Left lung (tissue), 10 donors: Measurements from ENCODE around the gene PRR19. TPM values are rescaled to one million over a fixed set of nuclear protein-coding genes. Genes with fewer than 3 reads are reported as not detected.

Experiments
- ATAC-seq: fragments of 200-7000 bp; cut with Tn5 transposase; one replicate; pipeline ENCODE4 v1.9.1; 2020; ENCODE audit warnings: moderate library complexity
- DNase-seq, 4 donors: peaks; one replicate each; pipeline ENCODE4 v3.0.0-alpha.2; 2013 to 2020
- H3K27ac ChIP-seq, 2 donors: fragments of 200-600 bp; sonication (generic) in 1 of 2; one replicate each; pipeline versions ENCODE4 v1.5.0 to v1.8.0; 2020 to 2021
- H3K27me3 ChIP-seq, 2 donors: fragments of 200-600 bp; sonication (generic) in 1 of 2; one replicate each; pipeline versions ENCODE4 v1.5.0 to v1.8.0; 2020 to 2021
- H3K36me3 ChIP-seq, 2 donors: fragments of 200-600 bp; sonication (generic) in 1 of 2; one replicate each; pipeline versions ENCODE4 v1.5.0 to v1.8.0; 2020 to 2021
- H3K4me1 ChIP-seq, 2 donors: fragments of 200-600 bp; one replicate each; pipeline ENCODE4 v1.8.0; 2021
- H3K4me3 ChIP-seq, 2 donors: fragments of 200-600 bp; sonication (generic) in 1 of 2; one replicate each; pipeline versions ENCODE4 v1.5.0 to v1.8.0; 2020 to 2021; ENCODE audit warnings: mild to moderate bottlenecking in 1 of 2
- H3K9me3 ChIP-seq, 2 donors: fragments of 200-600 bp; sonication (generic) in 1 of 2; one replicate each; pipeline versions ENCODE4 v1.5.0 to v1.8.0; 2020 to 2021
- CTCF ChIP-seq, 2 donors: fragments of 200-600 bp; sonication (generic) in 1 of 2; IDR thresholded peaks; one replicate each; pipeline versions ENCODE4 v1.5.0 to v1.8.0; 2021; ENCODE audit warnings: antibody characterized with exemption in 2 of 2
- intact Hi-C, 2 donors: fragments of 100-400 bp; cut with DNase I; formaldehyde crosslinking; loops; one replicate each; pipeline versions ENCODE4 v1.11.2 to v1.14.2; 2022
- polyA plus RNA-seq, 6 donors: library from polyadenylated mRNA; unstranded; fragments of 120-200 nt; gene quantifications; one replicate each; pipeline ENCODE4 v1.2.1, GENCODE V29; 2013; ENCODE audit not compliant: insufficient read length in 6 of 6
- total RNA-seq, 2 donors: library from RNA; stranded (reverse); fragmentation: NEBNext Ultra II Directional; extraction: Animal tissue kit (Norgen Biotek cat#: 25700); gene quantifications; one replicate each; pipeline ENCODE4 v1.2.1, GENCODE V29; 2021
- donor health status: DM: no; HTN: yes; CAD: no.
- donor health status: DM: no; HTN: no; CAD: no.

The PRR19 gene
- total and polyA plus RNA-seq, 8 donors: 1.1 to 2.6 (median 1.4) TPM

- no peaks in the 10 kb centered on the region for H3K27me3 ChIP-seq
- H3K4me3 ChIP-seq: peak overlapping the region in 1 of 2 donors; percentile 62
- H3K4me1 ChIP-seq: peaks cover 59 to 74% of the 10 kb centered on the region in 2 donors
- DNase-seq: no peak
- TF ChIP-seq CTCF (IDR thresholded peaks at IDR 0.05): no peak
- intact Hi-C loops: no loop called here
- H3K9me3 ChIP-seq: no peaks in the 10 kb centered on the region
- peak overlapping the region; percentile 89 to 94 for H3K27ac ChIP-seq
- peaks cover 0 to 11% of the 10 kb centered on the region in 2 donors for H3K36me3 ChIP-seq
- no peak for ATAC-seq
These were observed 19.1 kb upstream of the PRR19 start for GRCh38 chr19:42282819-42283187.

GRCh38 chr19:42283188-42284065 is 18.5 kb upstream of the PRR19 start:
- Histone ChIP-seq H3K4me3 (peak overlapping the region; percentile 41 to 62), H3K9me3 (no peaks in the 10 kb centered on the region), H3K4me1 (peaks cover 53 to 67% of the 10 kb centered on the region in 2 donors), H3K36me3 (peaks cover 0 to 17% of the 10 kb centered on the region in 2 donors), H3K27ac (peak overlapping the region; percentile 89 to 94), H3K27me3 (no peaks in the 10 kb centered on the region)
- DNase-seq (peak; percentile 93 to 98 (median 96)), ATAC-seq (peak; percentile 72)
- TF ChIP-seq CTCF (IDR thresholded peaks at IDR 0.05): no peak
- intact Hi-C loops: no loop called here

GRCh38 chr19:42284066-42284501 is 17.8 kb upstream of the PRR19 start:
- H3K4me1 ChIP-seq: peaks cover 46 to 61% of the 10 kb centered on the region in 2 donors
- intact Hi-C loops: no loop called here
- ATAC-seq (peak; percentile 39), DNase-seq (peak; percentile 76 to 94 (median 78))
- H3K27ac ChIP-seq: peak overlapping the region; percentile 82 to 89
- no peaks in the 10 kb centered on the region for H3K9me3 ChIP-seq
- peak overlapping the region; percentile 15 to 62 for H3K4me3 ChIP-seq
- TF ChIP-seq CTCF (IDR thresholded peaks at IDR 0.05): no peak
- no peaks in the 10 kb centered on the region for H3K27me3 ChIP-seq
- peaks cover 0 to 24% of the 10 kb centered on the region in 2 donors for H3K36me3 ChIP-seq

GRCh38 chr19:42284591-42285341 is 17.2 kb upstream of the PRR19 start:
- peaks cover 0 to 31% of the 10 kb centered on the region in 2 donors for H3K36me3 ChIP-seq
- H3K4me1 ChIP-seq: peaks cover 40 to 54% of the 10 kb centered on the region in 2 donors
- H3K4me3 ChIP-seq: peak overlapping the region; percentile 33 to 62
- intact Hi-C loops: loop anchor here in 1 of 2 donors (5.0 kb wide), 1 partner anchor 32 kb away; no protein-coding TSS in a partner anchor
- H3K27ac ChIP-seq: peak overlapping the region; percentile 54 to 77
- DNase-seq (peak in 2 of 4 donors; percentile 51 to 86), ATAC-seq (no peak)
- no peaks in the 10 kb centered on the region for H3K27me3 ChIP-seq
- H3K9me3 ChIP-seq: no peaks in the 10 kb centered on the region
- TF ChIP-seq CTCF (IDR thresholded peaks at IDR 0.05): no peak
